Measurements from ENCODE around the gene ABCD1. TPM values are rescaled to one million over a fixed set of nuclear protein-coding genes. Genes with fewer than 3 reads are reported as not detected.
"Not testable (repeated sequence)": the region's sequence is repeated elsewhere in the genome, so short reads cannot be mapped to it uniquely, and the experiment has no call there.

Gene ABCD1
- total RNA-seq, 1 donor from 2014 or later, result 19.5 TPM

DNA sequence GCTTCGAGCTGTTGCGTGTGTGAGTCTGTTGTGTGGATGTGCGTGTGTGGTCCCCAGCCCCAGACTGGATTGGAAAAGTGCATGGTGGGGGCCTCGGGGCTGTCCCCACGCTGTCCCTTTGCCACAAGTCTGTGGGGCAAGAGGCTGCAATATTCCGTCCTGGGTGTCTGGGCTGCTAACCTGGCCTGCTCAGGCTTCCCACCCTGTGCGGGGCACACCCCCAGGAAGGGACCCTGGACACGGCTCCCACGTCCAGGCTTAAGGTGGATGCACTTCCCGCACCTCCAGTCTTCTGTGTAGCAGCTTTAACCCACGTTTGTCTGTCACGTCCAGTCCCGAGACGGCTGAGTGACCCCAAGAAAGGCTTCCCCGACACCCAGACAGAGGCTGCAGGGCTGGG, 28.6 kb upstream of the ABCD1 start:
- Mint-ChIP-seq H3K27ac (ENCODE audit: unreplicated experiment) (no peak overlapping the region), H3K4me1 (ENCODE audit: unreplicated experiment) (no peaks in the 10 kb centered on the region), H3K4me3 (ENCODE audit: unreplicated experiment) (no peak overlapping the region), H3K36me3 (ENCODE audit: low read depth, unreplicated experiment) (peaks cover 9% of the 10 kb centered on the region), H3K9me3 (ENCODE audit: unreplicated experiment) (no peaks in the 10 kb centered on the region), H3K27me3 (ENCODE audit: unreplicated experiment) (peaks cover 7% of the 10 kb centered on the region)
- TF ChIP-seq, protein P1, sequence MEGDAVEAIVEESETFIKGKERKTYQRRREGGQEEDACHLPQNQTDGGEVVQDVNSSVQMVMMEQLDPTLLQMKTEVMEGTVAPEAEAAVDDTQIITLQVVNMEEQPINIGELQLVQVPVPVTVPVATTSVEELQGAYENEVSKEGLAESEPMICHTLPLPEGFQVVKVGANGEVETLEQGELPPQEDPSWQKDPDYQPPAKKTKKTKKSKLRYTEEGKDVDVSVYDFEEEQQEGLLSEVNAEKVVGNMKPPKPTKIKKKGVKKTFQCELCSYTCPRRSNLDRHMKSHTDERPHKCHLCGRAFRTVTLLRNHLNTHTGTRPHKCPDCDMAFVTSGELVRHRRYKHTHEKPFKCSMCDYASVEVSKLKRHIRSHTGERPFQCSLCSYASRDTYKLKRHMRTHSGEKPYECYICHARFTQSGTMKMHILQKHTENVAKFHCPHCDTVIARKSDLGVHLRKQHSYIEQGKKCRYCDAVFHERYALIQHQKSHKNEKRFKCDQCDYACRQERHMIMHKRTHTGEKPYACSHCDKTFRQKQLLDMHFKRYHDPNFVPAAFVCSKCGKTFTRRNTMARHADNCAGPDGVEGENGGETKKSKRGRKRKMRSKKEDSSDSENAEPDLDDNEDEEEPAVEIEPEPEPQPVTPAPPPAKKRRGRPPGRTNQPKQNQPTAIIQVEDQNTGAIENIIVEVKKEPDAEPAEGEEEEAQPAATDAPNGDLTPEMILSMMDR (IDR thresholded peaks at IDR 0.05; ENCODE audit: unreplicated experiment), result no peak
- no peak for DNase-seq (ENCODE audit: low spot score)

DNA sequence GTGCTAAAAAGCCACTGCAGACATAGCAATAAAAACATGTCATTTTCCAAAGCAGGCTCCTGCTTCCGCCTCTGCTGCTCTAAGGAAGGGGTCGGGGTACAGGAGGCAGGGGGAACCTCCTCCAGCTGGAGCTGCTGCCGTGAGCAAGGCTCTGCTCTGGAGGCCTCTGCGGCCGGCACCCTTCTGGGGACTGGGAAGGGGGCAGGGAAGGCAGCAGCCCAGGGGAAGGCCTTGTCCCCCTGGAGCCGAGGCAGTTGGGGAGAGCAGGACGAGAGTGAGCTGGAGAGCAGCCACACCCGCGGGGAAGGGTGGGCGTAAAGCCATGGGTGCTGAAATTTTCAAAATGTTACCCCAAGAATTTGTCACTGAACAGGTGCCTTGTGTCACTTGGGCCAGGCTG, 28.1 kb upstream of the ABCD1 start:
- not testable (repeated sequence) for H3K27me3 Mint-ChIP-seq (ENCODE audit: unreplicated experiment); H3K36me3 Mint-ChIP-seq (ENCODE audit: low read depth, unreplicated experiment); H3K4me1 Mint-ChIP-seq (ENCODE audit: unreplicated experiment); H3K27ac Mint-ChIP-seq (ENCODE audit: unreplicated experiment); H3K4me3 Mint-ChIP-seq (ENCODE audit: unreplicated experiment); DNase-seq (ENCODE audit: low spot score); H3K9me3 Mint-ChIP-seq (ENCODE audit: unreplicated experiment)

DNA sequence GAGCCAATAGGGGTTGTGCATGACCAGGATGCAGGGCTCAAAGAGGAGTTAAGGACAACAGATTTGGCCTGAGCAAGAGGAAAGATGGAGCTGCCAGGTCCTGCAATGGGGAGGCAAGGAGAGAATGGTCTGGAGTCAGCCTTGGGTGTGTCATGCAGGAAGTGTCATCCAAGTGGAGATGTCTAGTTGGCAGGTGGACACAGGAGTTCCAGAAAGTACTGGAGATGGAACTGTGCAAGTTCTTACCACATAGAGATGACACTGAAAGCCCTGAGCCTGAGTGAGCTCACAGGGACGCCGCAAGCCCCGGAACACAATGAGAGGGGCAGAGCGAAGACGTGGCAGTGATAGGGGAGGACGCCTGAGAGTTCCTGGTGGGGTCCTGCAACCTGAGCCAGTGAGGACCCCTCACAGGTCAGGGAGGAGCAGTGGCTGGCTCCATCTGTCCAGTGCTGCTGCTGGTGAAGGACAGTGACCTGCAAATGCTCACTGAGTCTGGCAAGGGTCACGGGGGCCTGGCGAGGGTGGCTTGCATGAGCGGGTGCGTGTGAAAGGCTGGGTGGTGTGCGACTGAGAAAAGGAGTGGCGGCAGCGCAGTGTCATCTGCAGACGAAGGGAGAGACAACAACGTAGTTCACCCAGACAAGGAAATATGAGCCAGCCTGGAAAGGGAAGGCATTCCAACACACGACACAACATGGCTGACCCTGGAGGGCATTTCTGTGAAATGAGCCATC, 27.5 kb upstream of the ABCD1 start:
- H3K4me1 Mint-ChIP-seq (ENCODE audit: unreplicated experiment); H3K4me3 Mint-ChIP-seq (ENCODE audit: unreplicated experiment); DNase-seq (ENCODE audit: low spot score); H3K27me3 Mint-ChIP-seq (ENCODE audit: unreplicated experiment); H3K36me3 Mint-ChIP-seq (ENCODE audit: low read depth, unreplicated experiment); H3K9me3 Mint-ChIP-seq (ENCODE audit: unreplicated experiment): not testable (repeated sequence)
- H3K27ac Mint-ChIP-seq (ENCODE audit: unreplicated experiment), result peak overlapping the region; percentile 24

DNA sequence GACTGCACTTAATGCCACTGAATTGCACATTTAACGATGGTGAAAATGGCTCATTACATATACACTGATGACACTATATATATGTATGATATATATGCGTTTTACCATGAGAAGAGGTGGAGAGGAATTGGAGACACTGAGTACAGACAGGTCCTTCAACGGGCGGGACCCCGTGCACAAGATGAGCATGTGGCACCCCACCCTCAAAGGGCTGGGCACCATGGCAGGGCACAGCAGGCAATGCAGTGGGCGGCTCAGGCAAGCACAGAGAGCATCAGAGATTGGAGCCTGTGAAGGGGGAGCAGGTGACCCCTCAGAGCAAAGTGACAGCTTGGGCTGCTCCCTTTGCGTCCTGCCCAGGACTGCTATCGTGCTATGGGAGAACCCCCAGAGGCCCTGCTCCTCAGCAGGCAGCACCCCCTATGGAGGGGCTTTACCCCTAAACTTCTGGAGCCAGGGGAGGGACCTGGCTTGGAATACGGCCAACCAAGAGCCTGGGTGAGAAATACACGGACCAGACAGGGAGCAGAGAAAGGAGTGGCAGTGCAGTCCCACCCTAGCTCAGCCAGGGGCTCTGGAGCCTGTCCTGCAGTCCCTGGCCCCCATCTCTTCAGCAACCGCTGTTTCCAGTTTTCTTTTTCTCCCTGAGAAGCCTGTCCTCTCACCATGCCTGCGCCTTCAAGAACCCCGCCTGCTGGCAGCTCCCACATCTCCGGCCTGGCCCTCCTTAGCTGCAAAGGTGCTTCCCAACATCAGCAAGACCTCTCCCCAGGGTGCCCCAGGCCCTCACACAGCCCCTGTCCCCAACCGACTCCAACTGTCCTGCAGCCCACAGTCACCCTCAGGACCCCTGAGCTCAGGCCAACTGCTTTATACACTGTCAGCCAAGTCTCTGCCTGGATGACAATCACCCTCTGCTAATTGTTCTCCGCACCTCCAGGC, 26.5 kb upstream of the ABCD1 start:
- peaks cover 9% of the 10 kb centered on the region for H3K36me3 Mint-ChIP-seq (ENCODE audit: low read depth, unreplicated experiment)
- H3K4me1 Mint-ChIP-seq (ENCODE audit: unreplicated experiment), result no peaks in the 10 kb centered on the region
- H3K4me3 Mint-ChIP-seq (ENCODE audit: unreplicated experiment), result no peak overlapping the region

DNA sequence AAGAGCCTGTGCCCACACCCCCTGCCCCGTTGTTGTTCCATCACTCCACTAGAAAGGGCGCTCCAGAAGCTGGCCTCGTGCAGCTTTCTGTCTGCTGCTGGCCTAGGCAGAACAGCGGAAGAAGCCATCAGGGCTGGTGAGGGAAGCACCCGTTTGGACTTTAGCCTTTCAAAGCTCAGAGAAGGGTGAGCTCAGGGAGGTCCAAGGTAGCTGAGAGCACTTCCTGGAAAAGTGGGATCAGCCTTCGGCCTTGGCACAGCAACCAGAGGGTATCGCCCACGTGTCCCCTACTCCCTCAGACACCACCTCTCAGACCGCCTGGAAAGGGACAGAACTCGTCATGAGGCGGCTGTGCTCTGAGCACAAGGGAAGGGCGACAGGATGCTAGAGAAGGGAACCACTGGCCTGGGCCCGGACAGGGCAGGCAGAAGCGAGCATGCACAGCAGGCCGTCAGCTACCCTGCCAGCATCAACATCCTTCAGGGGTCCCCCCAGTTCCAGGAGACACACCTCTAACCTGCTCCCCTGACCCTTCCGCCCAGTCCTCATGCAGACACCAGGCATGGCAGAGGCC, 25.4 kb upstream of the ABCD1 start:
- not testable (repeated sequence) for H3K27me3 Mint-ChIP-seq (ENCODE audit: unreplicated experiment); H3K36me3 Mint-ChIP-seq (ENCODE audit: low read depth, unreplicated experiment); H3K9me3 Mint-ChIP-seq (ENCODE audit: unreplicated experiment); H3K4me1 Mint-ChIP-seq (ENCODE audit: unreplicated experiment); DNase-seq (ENCODE audit: low spot score); H3K4me3 Mint-ChIP-seq (ENCODE audit: unreplicated experiment); H3K27ac Mint-ChIP-seq (ENCODE audit: unreplicated experiment)

More for the DNA sequence above, 26.5 kb upstream of the ABCD1 start:
- H3K27ac Mint-ChIP-seq (ENCODE audit: unreplicated experiment), result no peak overlapping the region
- DNase-seq (ENCODE audit: low spot score), result no peak
- no peaks in the 10 kb centered on the region for H3K9me3 Mint-ChIP-seq (ENCODE audit: unreplicated experiment)
- TF ChIP-seq, protein P1 (IDR thresholded peaks at IDR 0.05; ENCODE audit: unreplicated experiment), result no peak
- H3K27me3 Mint-ChIP-seq (ENCODE audit: unreplicated experiment), result peaks cover 7% of the 10 kb centered on the region

DNA sequence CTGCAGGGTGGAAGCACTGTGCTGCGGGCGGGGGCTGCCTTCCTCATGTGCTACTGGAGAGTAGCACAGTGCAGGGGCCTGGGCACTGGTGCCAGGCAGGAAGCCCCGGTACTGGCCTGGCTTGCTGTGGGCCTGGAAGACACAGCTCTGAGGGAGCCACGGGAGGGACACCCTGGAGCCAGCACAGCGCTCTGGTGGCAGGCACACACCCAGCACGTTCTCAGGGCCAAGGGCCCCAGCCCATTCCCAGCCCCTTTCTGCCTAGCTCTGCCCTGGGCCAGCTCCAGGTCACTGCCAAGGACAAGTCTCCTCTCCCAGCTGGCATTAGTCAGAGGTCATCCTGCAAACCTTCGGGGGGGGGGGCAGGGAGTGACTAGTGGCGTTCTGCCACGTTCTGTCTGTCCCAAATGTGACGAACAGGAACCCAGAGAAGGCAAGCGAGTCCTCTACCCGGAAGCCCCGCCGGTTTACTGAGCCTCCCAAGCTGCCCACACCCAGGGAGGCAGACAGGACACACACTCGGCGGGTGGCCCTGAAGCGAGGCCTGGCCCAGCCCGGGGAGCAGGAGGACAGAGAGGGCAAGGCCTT, 24.8 kb upstream of the ABCD1 start:
- H3K4me1 Mint-ChIP-seq (ENCODE audit: unreplicated experiment); DNase-seq (ENCODE audit: low spot score); H3K9me3 Mint-ChIP-seq (ENCODE audit: unreplicated experiment); H3K27me3 Mint-ChIP-seq (ENCODE audit: unreplicated experiment); H3K4me3 Mint-ChIP-seq (ENCODE audit: unreplicated experiment); H3K27ac Mint-ChIP-seq (ENCODE audit: unreplicated experiment): not testable (repeated sequence)
- peaks cover 14% of the 10 kb centered on the region for H3K36me3 Mint-ChIP-seq (ENCODE audit: low read depth, unreplicated experiment)
